GM20000 (cell line): ENCODE results near the gene PCCA.
"Not testable (repeated sequence)": the region's sequence is repeated elsewhere in the genome, so short reads cannot be mapped to it uniquely, and the experiment has no call there.

Experiments
- DNase-seq: peaks from one replicate; pipeline ENCODE4 v3.0.0; 2012; ENCODE audit warnings: low spot score
- TF ChIP-seq, protein P1 (sequence below): IDR thresholded peaks from 2 replicates; pipeline ENCODE4 v1.5.1; 2012; ENCODE audit warnings: mild to moderate bottlenecking, control low read depth; ENCODE audit errors: extremely low read depth, missing control alignments

Gene PCCA

DNA sequence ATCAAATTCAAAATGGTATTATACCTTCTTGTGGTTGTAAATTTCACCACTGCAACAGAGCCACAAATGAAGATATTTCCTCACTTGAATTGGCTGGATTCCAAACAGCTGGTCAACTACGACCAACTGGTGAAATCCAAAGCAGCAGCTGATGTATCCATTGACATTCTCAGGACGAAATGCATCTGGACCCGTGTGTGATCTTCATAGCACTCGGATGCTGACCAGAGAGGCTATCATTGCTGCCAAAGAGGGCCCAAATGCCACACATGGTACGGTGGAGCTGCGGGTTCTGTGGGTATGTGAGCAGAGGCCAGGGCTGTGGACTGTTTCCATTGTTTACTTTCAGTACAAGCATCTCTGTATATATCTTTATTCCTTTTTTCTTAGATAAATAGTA lies 25.6 kb upstream of the PCCA start:
- DNase-seq, result no peak

GRCh38 chr13:100063906-100064305 lies 25.0 kb upstream of the PCCA start:
- TF ChIP-seq, protein P1, sequence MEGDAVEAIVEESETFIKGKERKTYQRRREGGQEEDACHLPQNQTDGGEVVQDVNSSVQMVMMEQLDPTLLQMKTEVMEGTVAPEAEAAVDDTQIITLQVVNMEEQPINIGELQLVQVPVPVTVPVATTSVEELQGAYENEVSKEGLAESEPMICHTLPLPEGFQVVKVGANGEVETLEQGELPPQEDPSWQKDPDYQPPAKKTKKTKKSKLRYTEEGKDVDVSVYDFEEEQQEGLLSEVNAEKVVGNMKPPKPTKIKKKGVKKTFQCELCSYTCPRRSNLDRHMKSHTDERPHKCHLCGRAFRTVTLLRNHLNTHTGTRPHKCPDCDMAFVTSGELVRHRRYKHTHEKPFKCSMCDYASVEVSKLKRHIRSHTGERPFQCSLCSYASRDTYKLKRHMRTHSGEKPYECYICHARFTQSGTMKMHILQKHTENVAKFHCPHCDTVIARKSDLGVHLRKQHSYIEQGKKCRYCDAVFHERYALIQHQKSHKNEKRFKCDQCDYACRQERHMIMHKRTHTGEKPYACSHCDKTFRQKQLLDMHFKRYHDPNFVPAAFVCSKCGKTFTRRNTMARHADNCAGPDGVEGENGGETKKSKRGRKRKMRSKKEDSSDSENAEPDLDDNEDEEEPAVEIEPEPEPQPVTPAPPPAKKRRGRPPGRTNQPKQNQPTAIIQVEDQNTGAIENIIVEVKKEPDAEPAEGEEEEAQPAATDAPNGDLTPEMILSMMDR, result no peak
- DNase-seq, result no peak

More for the DNA sequence above, 25.6 kb upstream of the PCCA start:
- TF ChIP-seq, protein P1, result no peak

GRCh38 chr13:100068133-100068931 lies 20.6 kb upstream of the PCCA start:
- no peak for DNase-seq
- TF ChIP-seq, protein P1, result no peak

DNA sequence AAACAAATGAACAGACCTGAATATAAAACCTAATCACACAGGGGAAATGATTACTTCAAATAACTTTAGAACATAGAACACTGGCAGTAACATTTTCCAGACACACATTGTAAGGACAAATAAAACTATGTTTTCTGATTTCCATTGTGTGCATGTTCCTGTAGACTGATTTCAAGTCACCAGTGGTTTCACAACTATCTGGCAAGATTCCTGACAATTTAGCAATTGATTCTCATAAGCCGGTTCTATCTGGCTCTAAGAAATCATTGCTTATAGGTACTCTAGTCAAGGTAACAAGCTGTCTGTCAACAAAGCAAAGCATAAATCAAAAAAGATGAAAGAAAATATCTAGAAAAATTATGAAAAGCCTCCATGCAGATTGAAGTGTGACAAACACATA lies 19.6 kb upstream of the PCCA start:
- TF ChIP-seq, protein P1, result no peak
- DNase-seq, result no peak

GRCh38 chr13:100075700-100076587 lies 12.9 kb upstream of the PCCA start:
- no peak for DNase-seq
- TF ChIP-seq, protein P1, result no peak

- DNase-seq, result not testable (repeated sequence)
These were observed 9.9 kb upstream of the PCCA start for GRCh38 chr13:100079003-100079402.

- DNase-seq, result not testable (repeated sequence)
These were observed 5.5 kb upstream of the PCCA start for GRCh38 chr13:100083401-100083800.

- TF ChIP-seq, protein P1, result no peak
- DNase-seq, result no peak
These were observed 635 bp upstream of the PCCA start for GRCh38 chr13:100088273-100088643.
